ENCODE data around the gene ACLY.

The ACLY gene

GRCh38 chr17:41918314-41919164 is at the start of gene ACLY:
TSS of gene ACLY (minus strand) at chr17:41918951. CDS start at chr17:41913873, 5,078 bp downstream.
- DNase-seq (ENCODE audit: low read depth, low spot score) = peak; percentile 92

- DNase-seq (ENCODE audit: low read depth, low spot score) = no peak
These were observed 49.3 kb upstream of the ACLY start for GRCh38 chr17:41967921-41968578.

- no peak for DNase-seq (ENCODE audit: low read depth, low spot score)
These were observed 48.6 kb upstream of the ACLY start for GRCh38 chr17:41967141-41967920.

- peak; percentile 79 for DNase-seq (ENCODE audit: low read depth, low spot score)
These were observed 47.9 kb upstream of the ACLY start, which contains the start of gene CNP for GRCh38 chr17:41966463-41967140. TSS of gene CNP (plus strand) at chr17:41966795. CDS start at chr17:41966885, 90 bp downstream.

- DNase-seq (ENCODE audit: low read depth, low spot score) = peak; percentile 25
These were observed 47.1 kb upstream of the ACLY start for GRCh38 chr17:41965694-41966462.

- DNase-seq (ENCODE audit: low read depth, low spot score) = peak; percentile 56
These were observed 44.1 kb upstream of the ACLY start for GRCh38 chr17:41962768-41963434.

- no peak for DNase-seq (ENCODE audit: low read depth, low spot score)
These were observed 43.4 kb upstream of the ACLY start for GRCh38 chr17:41962111-41962510.

- no peak for DNase-seq (ENCODE audit: low read depth, low spot score)
These were observed 40.8 kb upstream of the ACLY start for GRCh38 chr17:41959336-41960095.

- no peak for DNase-seq (ENCODE audit: low read depth, low spot score)
These were observed 40.2 kb upstream of the ACLY start for GRCh38 chr17:41959030-41959335.

GRCh38 chr17:41957869-41958439 is 39.2 kb upstream of the ACLY start:
- no peak for DNase-seq (ENCODE audit: low read depth, low spot score)

GRCh38 chr17:41957031-41957868 is 38.5 kb upstream of the ACLY start:
- no peak for DNase-seq (ENCODE audit: low read depth, low spot score)

- DNase-seq (ENCODE audit: low read depth, low spot score) = no peak
These were observed 37.8 kb upstream of the ACLY start for GRCh38 chr17:41956522-41956921.

GRCh38 chr17:41948762-41949460 is 30.2 kb upstream of the ACLY start:
- no peak for DNase-seq (ENCODE audit: low read depth, low spot score)

GRCh38 chr17:41944943-41945342 is 26.2 kb upstream of the ACLY start:
- DNase-seq (ENCODE audit: low read depth, low spot score) = no peak

- no peak for DNase-seq (ENCODE audit: low read depth, low spot score)
These were observed 24.7 kb upstream of the ACLY start for GRCh38 chr17:41943492-41943891.

GRCh38 chr17:41942626-41943373 is 24.0 kb upstream of the ACLY start:
- no peak for DNase-seq (ENCODE audit: low read depth, low spot score)

- DNase-seq (ENCODE audit: low read depth, low spot score) = no peak
These were observed 22.4 kb upstream of the ACLY start for GRCh38 chr17:41941168-41941567.

Measured in activated naive CD8-positive, alpha-beta T cell treated with anti-CD3 and anti-CD28 coated beads, Interleukin-2, amount 50 U/mL, for 16 hours (primary cell).